Measurements from ENCODE around the gene SHTN1.

Gene SHTN1

GRCh38 chr10:116912162-116912561 lies 92.8 kb downstream of the SHTN1 start:
- H3K9ac ChIP-seq (ENCODE audit: low read depth, low read length, poor library complexity, severe bottlenecking) = no peak overlapping the region
- no peaks in the 10 kb centered on the region for H3K79me2 ChIP-seq (ENCODE audit: insufficient read depth, low read length)
- no peaks in the 10 kb centered on the region for H3K36me3 ChIP-seq (ENCODE audit: insufficient read depth, low read length)
- H3K9me2 ChIP-seq (replicated peaks; ENCODE audit: low read depth, low read length) = no peaks in the 10 kb centered on the region
- H3K4me2 ChIP-seq (ENCODE audit: low read depth, low read length, poor library complexity, severe bottlenecking) = no peak overlapping the region
- H3K4me3 ChIP-seq (ENCODE audit: low read length, poor library complexity, severe bottlenecking) = no peak overlapping the region
- H3K4me1 ChIP-seq (ENCODE audit: insufficient read depth, low read length, poor library complexity, severe bottlenecking) = no peaks in the 10 kb centered on the region
- no peaks in the 10 kb centered on the region for H3K9me3 ChIP-seq (ENCODE audit: insufficient read depth, low read depth, low read length)
- TF ChIP-seq EZH2phosphoT487 (IDR thresholded peaks at IDR 0.05; ENCODE audit: borderline replicate concordance) (no peak), CTCF (conservative IDR thresholded peaks at IDR 0.05; ENCODE audit: low read length) (no peak)
- H2AFZ ChIP-seq (ENCODE audit: low read length) = no peak overlapping the region
- no peaks in the 10 kb centered on the region for H3K27me3 ChIP-seq (ENCODE audit: insufficient read depth, low read length, poor library complexity, severe bottlenecking)
- H3F3A ChIP-seq (ENCODE audit: low read depth) = no peaks in the 10 kb centered on the region
- H4K20me1 ChIP-seq (ENCODE audit: insufficient read depth, low read length, poor library complexity, severe bottlenecking) = no peaks in the 10 kb centered on the region

- Histone ChIP-seq H3K9ac (ENCODE audit: low read depth, low read length, poor library complexity, severe bottlenecking) (no peak overlapping the region), H3F3A (ENCODE audit: low read depth) (no peaks in the 10 kb centered on the region), H3K4me3 (ENCODE audit: low read length, poor library complexity, severe bottlenecking) (no peak overlapping the region), H3K4me2 (ENCODE audit: low read depth, low read length, poor library complexity, severe bottlenecking) (no peak overlapping the region), H4K20me1 (ENCODE audit: insufficient read depth, low read length, poor library complexity, severe bottlenecking) (no peaks in the 10 kb centered on the region), H3K9me2 (replicated peaks; ENCODE audit: low read depth, low read length) (no peaks in the 10 kb centered on the region), H3K27me3 (ENCODE audit: insufficient read depth, low read length, poor library complexity, severe bottlenecking) (no peaks in the 10 kb centered on the region), H3K9me3 (ENCODE audit: insufficient read depth, low read depth, low read length) (no peaks in the 10 kb centered on the region), H3K79me2 (ENCODE audit: insufficient read depth, low read length) (no peaks in the 10 kb centered on the region), H3K36me3 (ENCODE audit: insufficient read depth, low read length) (no peaks in the 10 kb centered on the region), H3K4me1 (ENCODE audit: insufficient read depth, low read length, poor library complexity, severe bottlenecking) (no peaks in the 10 kb centered on the region), H2AFZ (ENCODE audit: low read length) (no peak overlapping the region)
- TF ChIP-seq EZH2phosphoT487 (IDR thresholded peaks at IDR 0.05; ENCODE audit: borderline replicate concordance) (no peak), CTCF (conservative IDR thresholded peaks at IDR 0.05; ENCODE audit: low read length) (no peak)
These were observed 94.1 kb downstream of the SHTN1 start for GRCh38 chr10:116910910-116911309.

- no peak overlapping the region for H2AFZ ChIP-seq (ENCODE audit: low read length)
- no peaks in the 10 kb centered on the region for H3K36me3 ChIP-seq (ENCODE audit: insufficient read depth, low read length)
- no peaks in the 10 kb centered on the region for H3K9me3 ChIP-seq (ENCODE audit: insufficient read depth, low read depth, low read length)
- no peak for TF ChIP-seq EZH2phosphoT487 (IDR thresholded peaks at IDR 0.05; ENCODE audit: borderline replicate concordance)
- no peak for TF ChIP-seq CTCF (conservative IDR thresholded peaks at IDR 0.05; ENCODE audit: low read length)
- no peak overlapping the region for H3K4me3 ChIP-seq (ENCODE audit: low read length, poor library complexity, severe bottlenecking)
- no peaks in the 10 kb centered on the region for H3F3A ChIP-seq (ENCODE audit: low read depth)
- no peaks in the 10 kb centered on the region for H3K27me3 ChIP-seq (ENCODE audit: insufficient read depth, low read length, poor library complexity, severe bottlenecking)
- H3K4me2 ChIP-seq (ENCODE audit: low read depth, low read length, poor library complexity, severe bottlenecking) = no peak overlapping the region
- H3K9me2 ChIP-seq (replicated peaks; ENCODE audit: low read depth, low read length) = no peaks in the 10 kb centered on the region
- H3K79me2 ChIP-seq (ENCODE audit: insufficient read depth, low read length) = no peaks in the 10 kb centered on the region
- H3K4me1 ChIP-seq (ENCODE audit: insufficient read depth, low read length, poor library complexity, severe bottlenecking) = no peaks in the 10 kb centered on the region
- no peaks in the 10 kb centered on the region for H4K20me1 ChIP-seq (ENCODE audit: insufficient read depth, low read length, poor library complexity, severe bottlenecking)
- H3K9ac ChIP-seq (ENCODE audit: low read depth, low read length, poor library complexity, severe bottlenecking) = no peak overlapping the region
These were observed 95.7 kb downstream of the SHTN1 start for GRCh38 chr10:116909307-116909706.
